Stimulated activated CD8-positive, alpha-beta memory T cell treated with anti-CD3 and anti-CD28 coated beads, Interleukin-2, amount 100 ng/mL, for 48 hours (primary cell): ENCODE data around the gene UGT1A10.
"Not testable (repeated sequence)": the region's sequence is repeated elsewhere in the genome, so short reads cannot be mapped to it uniquely, and the experiment has no call there.

Experiments used
- DNase-seq, 2 donors: peaks; one replicate each; pipeline ENCODE4 v3.0.0-alpha.2; 2020; ENCODE audit warnings: low read depth in 2 of 2

Gene UGT1A10

DNA sequence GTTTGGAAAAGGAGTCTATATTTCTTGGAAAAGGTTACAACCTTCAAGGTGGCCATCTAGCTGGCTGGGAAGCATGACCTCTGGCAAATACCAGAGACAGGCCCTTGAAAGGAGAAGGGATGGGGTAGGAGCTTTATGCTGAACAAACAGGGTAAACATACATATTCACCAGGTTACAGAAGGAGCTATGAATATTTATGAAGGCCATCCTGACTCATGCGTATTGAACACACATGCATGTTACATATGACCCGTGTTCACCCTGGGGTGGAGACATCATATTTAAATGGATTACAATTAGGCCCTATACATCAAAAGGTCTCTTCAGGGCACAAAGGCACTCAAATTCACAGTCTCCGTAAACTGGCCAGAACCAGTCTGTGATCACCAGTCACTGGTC, 19.7 kb downstream of the UGT1A10 start:
- not testable (repeated sequence) for DNase-seq

DNA sequence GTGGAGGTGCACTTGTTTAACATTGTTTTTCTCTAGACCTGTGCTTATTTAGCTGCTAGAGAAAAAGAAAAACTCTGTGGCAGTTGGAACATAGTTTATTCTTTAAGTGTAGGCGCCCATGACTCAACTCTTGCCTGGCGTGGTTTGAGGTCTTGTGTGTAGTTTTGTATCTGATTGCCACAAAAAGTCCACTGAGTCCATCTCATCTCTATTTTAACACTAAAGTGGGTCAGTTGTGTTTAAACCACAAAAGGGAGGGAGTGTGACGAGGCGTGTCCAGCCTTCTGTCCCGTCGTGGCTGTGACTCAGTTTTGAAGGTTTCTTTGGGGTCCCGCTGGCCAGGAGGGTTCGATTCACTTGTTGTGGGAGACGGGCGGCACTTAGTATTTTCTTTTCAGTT, 20.2 kb downstream of the UGT1A10 start:
- no peak for DNase-seq

DNA sequence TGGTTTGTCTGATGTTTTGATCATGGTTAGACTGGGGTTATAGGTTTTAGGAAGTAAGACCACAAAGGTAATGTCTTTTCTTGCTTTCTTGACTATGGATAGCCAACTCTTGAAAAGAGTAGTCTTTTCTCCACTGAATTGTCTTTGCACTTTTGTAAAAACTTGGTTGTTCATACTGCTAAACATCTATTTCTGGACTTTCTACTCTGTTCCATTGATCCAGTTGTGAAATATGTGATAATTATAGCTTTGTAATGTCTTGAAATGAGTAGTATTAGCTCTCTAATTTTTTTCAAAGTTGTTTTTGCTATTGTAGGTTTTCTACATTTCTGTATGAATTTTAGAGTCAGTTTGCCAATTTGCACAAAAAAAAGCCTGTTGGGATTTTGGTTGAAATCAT, 22.4 kb downstream of the UGT1A10 start:
- no peak for DNase-seq

DNA sequence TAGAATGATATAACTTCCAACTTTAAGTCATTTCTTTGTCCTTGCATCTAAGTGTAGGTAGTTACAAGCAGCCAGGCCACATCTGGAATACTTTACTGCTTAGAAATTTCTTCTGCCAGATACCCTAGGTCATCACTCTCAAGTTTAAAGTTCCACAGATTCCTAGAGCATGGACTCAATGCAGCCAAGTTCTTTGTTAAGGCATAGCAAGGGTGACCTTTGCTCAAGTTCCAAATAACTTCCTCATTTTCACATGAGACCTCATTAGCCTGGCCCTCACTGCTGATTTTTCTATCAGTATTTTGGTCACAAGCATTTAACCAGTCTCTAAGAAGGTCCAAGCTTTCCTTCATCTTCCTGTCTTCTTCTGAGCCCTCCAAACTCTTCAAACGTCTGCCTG, 27.7 kb downstream of the UGT1A10 start:
- DNase-seq: no peak

DNA sequence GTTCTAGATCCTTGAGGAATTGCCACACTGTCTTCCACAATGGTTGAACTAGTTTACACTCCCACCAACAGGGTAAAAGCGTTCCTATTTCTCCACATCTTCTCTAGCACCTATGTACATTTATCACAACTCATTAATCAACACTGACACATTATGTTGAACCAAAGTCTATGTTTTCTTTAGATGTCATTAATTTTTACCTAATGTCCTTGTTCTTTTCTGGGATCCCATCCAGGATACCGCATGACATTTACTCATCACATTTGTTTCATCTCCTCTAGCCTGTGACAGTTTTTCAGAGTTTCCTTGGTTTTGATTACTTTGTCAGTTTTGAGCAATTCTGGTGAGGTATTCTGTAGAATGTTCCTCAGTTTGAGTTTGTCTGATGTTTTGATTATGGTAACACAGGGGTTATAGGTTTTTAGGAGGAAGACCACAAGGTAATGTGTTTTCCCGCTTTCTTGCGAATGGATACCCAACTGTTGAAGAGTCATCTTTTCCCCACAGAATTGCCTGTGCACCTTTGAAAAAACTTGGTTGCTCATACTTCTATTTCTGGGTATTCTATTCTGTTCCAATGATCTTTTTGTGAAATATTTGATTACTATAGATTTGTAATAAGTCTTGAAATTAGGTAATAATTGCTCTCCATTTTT, 32.5 kb downstream of the UGT1A10 start:
- DNase-seq: no peak

DNA sequence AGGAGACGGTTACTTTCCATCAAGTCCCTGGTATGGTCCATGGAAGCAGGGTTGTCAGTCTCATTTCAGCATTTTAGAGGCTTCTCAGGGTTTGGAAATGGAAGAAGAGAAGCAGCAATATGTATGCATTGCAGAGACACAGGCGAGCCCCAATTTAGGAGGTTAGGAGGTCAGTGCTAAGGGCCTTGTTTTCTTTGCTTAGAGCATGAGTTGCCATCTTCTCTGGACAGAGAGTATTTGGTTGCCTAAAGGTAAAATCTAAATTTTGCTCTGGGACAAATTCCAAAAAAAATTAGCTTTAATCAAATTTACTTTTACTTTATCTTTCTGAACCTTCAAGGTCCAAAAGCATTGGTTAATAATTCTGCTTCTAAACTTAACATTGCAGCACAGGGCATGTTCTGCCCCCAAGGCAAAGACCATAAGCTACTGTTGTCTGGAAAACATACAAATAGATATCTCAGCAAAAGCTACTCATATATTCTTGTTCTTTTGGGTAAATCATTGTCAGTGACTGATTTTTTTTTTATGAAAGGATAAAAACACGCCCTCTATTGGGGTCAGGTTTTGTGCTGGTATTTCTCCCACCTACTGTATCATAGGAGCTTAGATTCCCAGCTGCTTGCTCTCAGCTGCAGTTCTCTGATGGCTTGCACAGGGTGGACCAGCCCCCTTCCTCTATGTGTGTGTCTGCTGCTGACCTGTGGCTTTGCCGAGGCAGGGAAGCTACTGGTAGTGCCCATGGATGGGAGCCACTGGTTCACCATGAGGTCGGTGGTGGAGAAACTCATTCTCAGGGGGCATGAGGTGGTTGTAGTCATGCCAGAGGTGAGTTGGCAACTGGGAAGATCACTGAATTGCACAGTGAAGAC, 35.3 kb downstream of the UGT1A10 start, which contains the start of gene UGT1A9:
TSS of gene UGT1A9 (plus strand) at position 609 of the 872 bp plus-strand sequence. CDS start at position 646, 37 bp downstream.
- DNase-seq: no peak

DNA sequence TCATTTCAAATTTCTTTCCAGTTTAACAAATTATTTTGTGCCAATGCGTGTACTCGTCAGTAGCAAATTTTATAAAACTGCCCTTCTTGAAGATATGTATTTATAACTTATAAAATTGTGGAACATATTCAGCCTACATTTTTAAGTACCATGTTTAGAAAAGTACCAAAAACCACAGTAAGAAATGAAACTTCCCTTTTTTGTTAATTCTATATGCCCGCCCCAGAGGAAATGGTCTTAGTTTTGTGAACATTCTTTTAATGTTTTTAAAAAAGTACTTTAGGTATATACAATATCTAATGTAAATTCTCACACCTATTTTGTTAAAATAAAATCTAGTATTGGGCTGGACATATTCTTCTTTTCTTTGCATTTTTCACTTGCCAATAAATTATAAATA, 36.6 kb downstream of the UGT1A10 start:
- DNase-seq: no peak

DNA sequence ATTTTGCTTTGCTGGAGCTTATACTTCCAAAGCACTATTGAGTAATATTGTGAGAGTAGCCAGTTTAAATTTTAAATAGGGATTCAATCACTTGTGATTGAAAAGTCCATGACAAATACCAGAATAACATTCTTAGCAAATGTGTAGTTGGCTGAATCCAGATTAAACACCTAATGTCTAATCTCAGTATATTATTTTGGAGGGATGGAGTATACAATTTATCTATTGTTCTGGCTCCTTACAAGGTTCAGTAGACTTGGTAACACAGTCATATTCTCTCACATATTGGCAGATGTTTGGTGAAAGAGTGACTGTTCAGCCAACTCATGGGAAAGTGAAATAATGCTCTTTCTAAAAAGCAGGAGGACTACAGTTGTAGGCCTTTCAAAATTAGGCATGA, 37.6 kb downstream of the UGT1A10 start:
- no peak for DNase-seq

DNA sequence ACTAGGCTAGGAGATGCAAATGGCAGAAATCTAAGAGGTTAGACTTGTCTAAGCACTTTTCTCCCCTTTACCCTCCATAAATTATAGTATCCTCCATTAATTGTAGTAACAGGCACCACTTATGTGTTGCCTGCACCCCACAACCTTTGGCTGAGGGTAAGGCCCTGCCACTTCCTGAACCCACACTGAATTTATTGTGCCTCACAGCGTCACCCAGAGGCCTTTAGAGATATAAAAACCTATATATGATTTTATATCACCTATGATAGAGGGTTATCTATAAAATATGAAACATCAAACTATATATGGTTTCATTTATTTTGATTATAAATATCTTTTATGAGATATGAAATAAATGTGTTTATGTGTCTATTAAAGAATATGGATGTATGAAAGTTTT, 38.1 kb downstream of the UGT1A10 start:
- no peak for DNase-seq

DNA sequence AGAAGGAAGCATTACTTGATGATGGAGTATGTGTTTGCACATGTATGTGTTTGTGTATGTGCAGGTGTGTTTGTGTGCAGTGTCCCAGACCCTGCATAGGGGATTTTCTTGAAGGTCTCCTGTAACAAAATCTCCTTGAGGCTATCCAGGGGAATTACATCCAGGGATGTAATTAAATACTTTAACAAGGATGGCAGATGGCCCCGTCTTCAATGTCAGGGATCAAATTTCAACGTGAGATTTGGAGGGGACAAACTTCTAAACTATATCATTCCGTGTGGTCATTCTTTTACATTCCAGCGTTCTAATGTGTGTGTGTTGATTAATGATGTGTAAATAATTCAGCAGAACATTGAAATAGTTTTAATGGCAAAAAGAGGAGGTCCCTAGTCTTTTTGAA, 38.7 kb downstream of the UGT1A10 start:
- no peak for DNase-seq

DNA sequence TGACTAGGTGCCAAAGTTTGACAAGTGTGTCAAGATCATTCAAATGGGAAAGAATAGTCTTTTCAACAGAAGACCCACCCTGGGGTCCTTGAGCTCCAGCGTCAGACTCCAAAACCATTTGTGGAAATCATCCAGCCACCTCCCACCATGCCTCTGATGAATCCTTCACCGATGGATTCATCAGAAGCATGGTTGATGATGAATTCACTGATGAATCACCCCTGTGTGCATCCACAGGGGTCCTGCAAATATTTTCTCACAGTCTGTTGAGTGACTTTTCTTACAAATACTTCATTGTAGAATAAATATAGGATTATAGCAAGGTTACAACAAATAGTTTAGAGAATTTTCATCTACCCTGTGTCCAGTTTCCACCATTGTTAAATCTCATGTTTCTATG, 39.8 kb downstream of the UGT1A10 start:
- DNase-seq: no peak

DNA sequence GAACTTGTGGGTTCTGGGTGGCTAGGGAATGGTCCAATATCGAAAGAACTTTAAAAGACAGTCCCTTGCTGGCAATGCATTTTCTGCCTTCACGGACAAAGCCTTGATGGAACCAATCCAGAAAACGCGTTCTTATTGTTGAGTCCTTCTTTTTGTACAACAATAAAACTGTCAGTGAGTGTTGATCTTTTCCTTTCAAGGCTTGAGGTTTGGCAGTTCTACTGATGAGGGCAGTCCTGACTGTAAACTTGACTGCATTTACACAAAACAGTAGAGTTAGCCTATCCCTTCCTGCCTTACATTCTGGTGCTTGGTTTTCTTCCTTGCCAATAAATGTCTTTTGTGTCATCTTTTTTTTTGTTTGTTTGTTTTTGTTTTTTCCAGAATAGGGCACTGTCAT, 42.9 kb downstream of the UGT1A10 start:
- DNase-seq: no peak

DNA sequence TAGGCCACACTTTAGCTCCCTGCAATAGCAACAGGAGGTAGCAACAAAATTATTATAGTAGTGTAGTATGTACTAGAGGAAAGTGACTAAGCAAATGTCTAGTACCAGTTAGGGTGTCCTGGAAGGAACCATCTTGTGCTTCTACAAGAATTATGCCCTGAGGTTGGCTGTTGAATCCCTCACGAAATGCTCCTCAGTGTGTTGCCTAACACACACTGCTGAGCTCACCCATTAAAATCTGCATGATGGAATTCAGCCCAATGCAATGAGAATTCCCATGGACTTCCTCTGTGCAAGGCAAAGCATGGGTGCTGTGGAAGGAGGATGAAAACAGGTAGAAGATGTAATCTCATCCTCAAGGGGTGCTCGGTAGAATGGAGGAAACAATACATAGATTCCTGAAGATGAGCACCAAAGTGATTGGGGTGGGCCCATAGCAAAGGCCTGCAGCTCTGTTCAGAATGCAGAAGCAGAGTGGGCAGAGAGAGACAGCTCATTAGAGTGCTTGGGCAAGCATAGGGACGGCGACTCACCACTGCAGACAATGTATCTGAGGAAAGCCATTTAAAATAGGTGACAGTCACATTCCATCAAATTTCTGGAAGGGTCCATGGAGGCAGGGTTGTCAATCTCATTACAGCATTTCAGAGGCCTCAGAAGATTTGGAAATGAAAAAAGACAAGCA, 44.3 kb downstream of the UGT1A10 start:
- DNase-seq: no peak

DNA sequence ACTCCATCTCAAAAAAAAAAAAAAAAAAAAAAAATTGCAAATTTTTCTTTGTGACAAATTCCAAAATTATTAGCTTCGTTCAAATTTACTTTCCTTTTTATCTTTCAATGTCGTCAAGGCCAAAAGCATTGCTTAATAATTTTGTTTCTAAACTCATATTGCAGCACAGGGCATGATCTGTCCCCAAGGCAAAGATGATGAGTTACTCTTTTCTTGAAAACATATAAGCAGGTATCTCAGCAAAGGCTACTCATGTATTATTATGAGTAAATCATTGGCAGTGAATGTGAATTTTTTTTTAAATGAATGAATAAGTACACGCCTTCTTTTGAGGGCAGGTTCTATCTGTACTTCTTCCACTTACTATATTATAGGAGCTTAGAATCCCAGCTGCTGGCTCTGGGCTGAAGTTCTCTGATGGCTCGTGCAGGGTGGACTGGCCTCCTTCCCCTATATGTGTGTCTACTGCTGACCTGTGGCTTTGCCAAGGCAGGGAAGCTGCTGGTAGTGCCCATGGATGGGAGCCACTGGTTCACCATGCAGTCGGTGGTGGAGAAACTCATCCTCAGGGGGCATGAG, 45.4 kb downstream of the UGT1A10 start, which contains the start of gene UGT1A7:
TSS of gene UGT1A7 (plus strand) at position 381 of the 579 bp plus-strand sequence. CDS start at position 418, 37 bp downstream.
- no peak for DNase-seq

DNA sequence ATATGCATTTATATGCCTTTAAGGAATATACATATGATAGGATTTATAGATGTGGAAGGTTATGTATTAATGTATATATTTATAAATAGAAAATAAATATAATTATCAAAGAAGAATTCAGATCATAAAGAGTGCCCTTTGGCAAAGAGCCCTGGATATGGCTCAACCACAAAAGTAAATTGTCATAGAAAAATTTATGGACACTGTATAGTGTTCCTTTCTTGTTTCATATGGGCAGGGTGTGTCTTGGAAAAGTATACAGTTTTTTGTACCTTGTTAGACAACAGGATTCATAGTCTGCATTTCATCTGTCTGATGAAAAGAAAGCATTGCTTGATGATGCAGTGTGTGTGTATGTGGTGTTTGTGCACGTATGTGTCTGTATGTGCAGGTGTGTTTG, 48.4 kb downstream of the UGT1A10 start:
- no peak for DNase-seq

DNA sequence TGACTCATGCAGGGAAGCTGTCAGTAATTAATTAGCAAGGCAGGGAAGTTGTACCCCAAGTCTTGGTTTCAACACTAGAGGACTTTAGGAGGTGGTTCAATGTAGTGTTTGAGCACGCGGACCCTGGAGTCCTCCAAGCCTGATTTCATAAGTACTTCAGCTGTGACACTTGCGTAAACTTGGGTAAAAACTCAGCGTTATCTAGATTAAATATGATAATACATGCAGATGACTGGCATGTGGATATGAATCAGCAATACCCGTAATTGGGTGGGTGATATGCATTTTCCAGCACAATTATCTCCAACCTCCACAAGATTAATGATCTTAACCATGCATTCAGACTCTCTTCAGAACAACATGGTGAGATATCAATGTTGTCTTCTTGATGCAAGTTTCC, 50.7 kb downstream of the UGT1A10 start:
- no peak for DNase-seq

DNA sequence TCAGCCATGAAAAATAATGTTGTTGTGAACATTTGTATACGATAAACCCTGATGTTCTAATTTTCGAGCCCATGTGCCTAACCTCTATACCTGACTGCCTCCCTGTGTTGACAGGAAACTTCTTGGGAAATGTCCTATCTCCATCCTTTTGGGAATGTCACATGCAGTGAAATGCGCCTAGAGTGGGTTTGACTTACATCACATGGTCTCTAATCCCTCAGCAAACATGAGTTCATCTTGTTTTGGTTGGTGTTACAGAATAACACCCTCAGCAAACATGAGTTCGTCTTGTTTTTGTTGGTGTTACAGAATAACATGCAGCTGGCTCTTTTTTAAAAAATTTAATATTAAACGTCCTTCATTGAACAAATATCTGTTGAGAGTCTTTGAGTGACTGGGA, 52.1 kb downstream of the UGT1A10 start:
- no peak for DNase-seq

DNA sequence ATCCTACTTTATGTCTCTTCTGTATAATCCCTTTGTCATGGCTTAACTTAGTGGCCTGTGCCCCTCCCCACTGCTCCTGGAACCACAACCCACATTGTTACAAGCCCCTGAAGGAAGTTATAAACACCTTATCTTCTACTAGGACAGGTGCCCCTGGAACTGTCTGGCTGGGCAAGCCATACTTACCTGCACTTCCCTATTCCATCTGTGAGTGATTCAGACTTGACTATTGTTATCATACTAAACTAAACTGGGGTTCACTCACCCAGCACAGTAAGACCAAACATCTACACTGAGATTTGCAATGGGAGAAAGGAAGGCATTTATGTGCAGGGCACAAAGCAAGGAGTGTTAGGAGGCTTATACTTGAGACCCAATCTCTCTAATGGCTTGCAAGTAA, 52.8 kb downstream of the UGT1A10 start:
- no peak for DNase-seq

DNA sequence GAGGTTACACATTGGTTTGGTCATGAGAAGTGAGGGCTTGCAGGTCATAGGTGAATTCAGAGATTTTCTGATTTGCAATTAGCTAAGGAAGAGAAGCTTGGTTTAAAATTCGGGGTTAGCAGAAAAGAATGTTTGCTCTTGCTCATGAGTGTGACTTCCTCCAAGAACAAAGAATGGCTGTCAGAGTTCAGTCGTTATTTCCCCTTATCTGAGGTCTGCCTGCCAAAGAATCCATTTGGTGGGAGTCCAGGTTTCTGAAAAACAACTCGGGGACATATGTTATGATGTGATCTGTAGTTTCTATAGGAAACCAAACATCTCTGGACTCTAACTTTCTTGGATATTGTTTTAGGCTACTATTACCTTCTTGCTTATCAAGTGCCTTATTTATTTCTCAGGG, 53.3 kb downstream of the UGT1A10 start:
- no peak for DNase-seq

DNA sequence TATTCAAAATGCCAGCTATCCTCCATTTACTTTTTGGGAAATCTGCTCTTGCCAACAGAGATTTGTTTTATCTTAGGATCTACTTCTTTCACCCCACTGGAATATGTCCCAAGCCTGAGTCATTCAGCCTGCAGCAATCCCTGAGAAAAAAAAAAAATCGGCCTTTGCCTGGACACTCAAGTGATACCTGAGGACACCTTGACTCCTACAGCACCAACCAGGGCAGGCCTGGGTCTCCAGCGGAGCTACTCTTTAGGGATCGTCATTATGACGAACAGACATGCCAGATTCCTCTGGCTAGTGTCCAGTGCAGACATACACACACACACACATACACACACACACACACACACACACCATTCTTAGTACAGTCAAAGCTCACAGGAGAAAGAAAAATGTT, 54.2 kb downstream of the UGT1A10 start:
- DNase-seq: no peak

DNA sequence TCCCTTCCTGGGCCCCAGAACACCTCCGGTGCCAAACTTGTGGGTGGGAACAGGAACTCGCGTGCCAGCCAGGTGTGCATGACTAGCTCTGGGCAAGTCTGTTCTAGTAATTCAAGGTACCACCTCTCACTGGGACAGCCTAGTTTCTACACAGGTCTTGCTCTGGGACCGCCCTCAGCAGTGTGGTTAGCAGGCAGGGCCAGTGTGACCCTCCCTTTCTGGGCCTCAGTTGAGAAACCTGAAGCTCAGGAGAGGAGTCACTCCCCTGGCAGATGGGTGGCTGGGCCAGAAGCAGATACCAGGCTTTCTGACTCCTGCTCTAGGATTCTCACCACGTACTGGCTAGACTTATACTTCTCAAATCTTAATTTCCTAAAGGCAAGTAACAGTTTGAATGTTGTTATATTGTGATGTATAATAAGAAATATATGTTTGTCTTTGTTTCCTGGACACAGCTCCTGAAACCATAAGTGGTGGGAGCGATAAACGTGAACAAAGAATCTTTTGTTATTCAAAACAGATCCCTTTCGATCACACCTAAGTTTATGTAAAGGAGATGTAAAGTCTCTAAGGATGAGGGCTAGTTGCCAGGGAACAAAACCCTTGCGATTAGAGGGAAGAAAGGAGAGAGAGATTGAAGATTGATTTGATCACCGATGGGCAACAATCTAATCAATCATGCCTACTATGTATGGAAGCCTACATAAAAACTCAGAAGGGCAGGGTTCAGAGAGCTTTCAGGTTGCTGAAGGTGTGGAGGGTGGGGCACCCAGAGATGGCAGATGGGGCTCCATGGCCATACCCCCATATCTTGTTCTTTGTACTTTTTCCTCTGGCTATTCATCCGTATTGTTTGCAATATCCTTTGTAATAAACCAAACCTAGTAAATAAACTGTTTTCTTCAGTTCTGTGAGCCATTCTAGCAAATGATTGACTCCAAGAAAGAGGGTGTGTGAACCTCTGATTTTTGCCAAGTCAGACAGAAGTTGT, 55.5 kb downstream of the UGT1A10 start:
- no peak for DNase-seq
